GM12878 (cell line): ENCODE results near the gene MIGA2.

Experiments used
- EZH2 ChIP-seq: IDR thresholded peaks from 2 replicates; pipeline ENCODE4 v1.6.1; 2012; ENCODE audit warnings: low read depth, mild to moderate bottlenecking, control low read depth, inconsistent platforms, low read length, borderline replicate concordance; ENCODE audit not compliant: control insufficient read depth
- KDM1A ChIP-seq: fragments of 200-600 bp; sonication (generic); IDR thresholded peaks from 2 replicates; pipeline ENCODE4 v1.6.1; 2016; ENCODE audit warnings: borderline replicate concordance
- NR2C1 ChIP-seq: fragments of 450-650 bp; IDR thresholded peaks from 2 replicates; pipeline ENCODE4 v1.6.1; 2017; ENCODE audit warnings: antibody characterized with exemption, mild to moderate bottlenecking, moderate library complexity
- TAF1 ChIP-seq: IDR thresholded peaks from 2 replicates; pipeline ENCODE4 v1.6.1; 2011; ENCODE audit warnings: mild to moderate bottlenecking, low read depth, low read length, borderline replicate concordance
- YY1 ChIP-seq: IDR thresholded peaks from 2 replicates; pipeline ENCODE4 v1.6.1; 2011; ENCODE audit warnings: low read depth, mild to moderate bottlenecking, low read length
- ZBED1 ChIP-seq: IDR thresholded peaks from 2 replicates; pipeline ENCODE4 v1.6.1; 2016; ENCODE audit warnings: borderline replicate concordance

GRCh38 chr9:129021091-129021490 lies 15.3 kb upstream of the MIGA2 start:
- TF ChIP-seq YY1 (no peak), EZH2 (no peak), ZBED1 (no peak), NR2C1 (no peak), TAF1 (0 out of 2 replicates have a peak, but pooled peaks have one; percentile 20), KDM1A (no peak)
